Vagina (tissue), 2 donors: ENCODE data around the gene BRIP1.

Source experiments
- POLR2A ChIP-seq, 2 donors: fragments of 450-650 bp; IDR thresholded peaks; one replicate each; pipeline ENCODE4 v1.6.1; 2017; ENCODE audit warnings: antibody characterized with exemption in 2 of 2, mild to moderate bottlenecking in 2 of 2, moderate library complexity in 2 of 2
- POLR2AphosphoS5 ChIP-seq, 2 donors: sonication (generic); formaldehyde crosslinking; IDR thresholded peaks; one replicate each; pipeline ENCODE4 v1.9.0; 2017; ENCODE audit warnings: antibody characterized with exemption in 2 of 2, mild to moderate bottlenecking in 2 of 2, low read depth in 1 of 2; ENCODE audit not compliant: insufficient read depth in 1 of 2
- TF ChIP-seq, protein P1 (sequence below), 3 experiments: fragments of 450-650 bp in 2 of 3; fragments of 200-600 bp in 1 of 3; sonication (generic) in 1 of 3; IDR thresholded peaks; one replicate each; pipeline ENCODE4 v1.5.1; 2017 to 2019; ENCODE audit warnings: antibody characterized with exemption in 3 of 3, mild to moderate bottlenecking in 2 of 3, moderate library complexity in 2 of 3

- TF ChIP-seq POLR2A (IDR thresholded peaks at IDR 0.05) (no peak), POLR2AphosphoS5 (IDR thresholded peaks at IDR 0.05; ENCODE audit: insufficient read depth in 1 of 2, low read depth in 1 of 2) (no peak)
- TF ChIP-seq, protein P1, sequence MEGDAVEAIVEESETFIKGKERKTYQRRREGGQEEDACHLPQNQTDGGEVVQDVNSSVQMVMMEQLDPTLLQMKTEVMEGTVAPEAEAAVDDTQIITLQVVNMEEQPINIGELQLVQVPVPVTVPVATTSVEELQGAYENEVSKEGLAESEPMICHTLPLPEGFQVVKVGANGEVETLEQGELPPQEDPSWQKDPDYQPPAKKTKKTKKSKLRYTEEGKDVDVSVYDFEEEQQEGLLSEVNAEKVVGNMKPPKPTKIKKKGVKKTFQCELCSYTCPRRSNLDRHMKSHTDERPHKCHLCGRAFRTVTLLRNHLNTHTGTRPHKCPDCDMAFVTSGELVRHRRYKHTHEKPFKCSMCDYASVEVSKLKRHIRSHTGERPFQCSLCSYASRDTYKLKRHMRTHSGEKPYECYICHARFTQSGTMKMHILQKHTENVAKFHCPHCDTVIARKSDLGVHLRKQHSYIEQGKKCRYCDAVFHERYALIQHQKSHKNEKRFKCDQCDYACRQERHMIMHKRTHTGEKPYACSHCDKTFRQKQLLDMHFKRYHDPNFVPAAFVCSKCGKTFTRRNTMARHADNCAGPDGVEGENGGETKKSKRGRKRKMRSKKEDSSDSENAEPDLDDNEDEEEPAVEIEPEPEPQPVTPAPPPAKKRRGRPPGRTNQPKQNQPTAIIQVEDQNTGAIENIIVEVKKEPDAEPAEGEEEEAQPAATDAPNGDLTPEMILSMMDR (IDR thresholded peaks at IDR 0.05) = no peak
These were observed 229.3 kb downstream of the BRIP1 start for GRCh38 chr17:61634011-61634539.
